Measurements from ENCODE around the gene TRIM31.
"Not testable (repeated sequence)": the region's sequence is repeated elsewhere in the genome, so short reads cannot be mapped to it uniquely, and the experiment has no call there.

The TRIM31 gene

DNA sequence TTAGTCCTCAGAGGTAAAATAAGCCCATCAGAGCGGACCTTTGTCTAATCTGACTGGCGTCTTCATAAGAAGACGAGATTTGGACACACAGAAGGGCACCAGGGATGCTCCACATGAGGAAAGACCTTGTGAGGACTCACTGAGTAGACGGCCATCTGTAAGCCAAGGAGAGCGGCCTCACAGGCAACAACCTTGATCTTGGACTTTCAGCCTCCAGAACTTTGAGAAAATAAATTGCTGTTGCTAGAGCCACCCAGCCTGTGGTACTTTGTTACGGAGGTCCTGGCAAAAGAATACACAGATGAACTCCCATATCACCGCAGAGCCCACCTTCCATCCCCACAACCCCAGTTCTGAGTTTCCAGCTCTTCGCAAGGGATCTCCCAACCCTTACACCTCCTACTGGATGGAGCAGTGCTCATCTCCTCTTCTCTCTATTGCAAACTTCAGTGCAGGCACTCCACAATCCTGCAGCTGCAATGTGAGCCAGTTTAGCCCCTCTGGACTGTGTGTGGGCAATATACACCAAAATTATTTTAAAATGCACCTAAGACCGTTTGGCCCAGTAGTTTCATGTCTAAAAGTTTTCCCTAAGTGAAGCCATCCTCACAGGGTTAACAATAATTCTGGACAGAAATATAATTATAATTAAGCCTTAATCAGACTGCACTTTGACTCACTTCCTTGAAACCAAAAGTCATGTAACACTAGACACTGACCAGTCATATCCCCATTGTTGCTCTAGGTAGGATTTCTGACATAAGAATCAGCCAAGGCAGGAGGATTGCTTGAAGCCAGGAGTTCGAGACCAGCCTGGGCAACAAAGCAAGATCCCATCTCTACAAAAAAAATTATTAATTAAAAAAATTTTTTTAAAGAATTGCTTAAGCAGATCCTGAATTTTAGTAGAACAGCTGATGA is 8.8 kb upstream of the TRIM31 start:
- POLR2A ChIA-PET, result no interaction called here
- CTCF ChIA-PET, result interaction anchor here (1.9 to 22.6 kb wide), 2 partner anchors 13 to 18 kb away, joined by 13 to 444 read pairs; partner anchors contain the start of gene TRIM40
- DNase-seq (ENCODE audit: low read depth, low spot score), result no peak
- TF ChIP-seq, protein P1, sequence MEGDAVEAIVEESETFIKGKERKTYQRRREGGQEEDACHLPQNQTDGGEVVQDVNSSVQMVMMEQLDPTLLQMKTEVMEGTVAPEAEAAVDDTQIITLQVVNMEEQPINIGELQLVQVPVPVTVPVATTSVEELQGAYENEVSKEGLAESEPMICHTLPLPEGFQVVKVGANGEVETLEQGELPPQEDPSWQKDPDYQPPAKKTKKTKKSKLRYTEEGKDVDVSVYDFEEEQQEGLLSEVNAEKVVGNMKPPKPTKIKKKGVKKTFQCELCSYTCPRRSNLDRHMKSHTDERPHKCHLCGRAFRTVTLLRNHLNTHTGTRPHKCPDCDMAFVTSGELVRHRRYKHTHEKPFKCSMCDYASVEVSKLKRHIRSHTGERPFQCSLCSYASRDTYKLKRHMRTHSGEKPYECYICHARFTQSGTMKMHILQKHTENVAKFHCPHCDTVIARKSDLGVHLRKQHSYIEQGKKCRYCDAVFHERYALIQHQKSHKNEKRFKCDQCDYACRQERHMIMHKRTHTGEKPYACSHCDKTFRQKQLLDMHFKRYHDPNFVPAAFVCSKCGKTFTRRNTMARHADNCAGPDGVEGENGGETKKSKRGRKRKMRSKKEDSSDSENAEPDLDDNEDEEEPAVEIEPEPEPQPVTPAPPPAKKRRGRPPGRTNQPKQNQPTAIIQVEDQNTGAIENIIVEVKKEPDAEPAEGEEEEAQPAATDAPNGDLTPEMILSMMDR (IDR thresholded peaks at IDR 0.05; ENCODE audit: insufficient read depth, low read length, missing control alignments), result no peak
- no peak overlapping the region for H3K4me3 ChIP-seq (ENCODE audit: low read depth, low read length)

DNA sequence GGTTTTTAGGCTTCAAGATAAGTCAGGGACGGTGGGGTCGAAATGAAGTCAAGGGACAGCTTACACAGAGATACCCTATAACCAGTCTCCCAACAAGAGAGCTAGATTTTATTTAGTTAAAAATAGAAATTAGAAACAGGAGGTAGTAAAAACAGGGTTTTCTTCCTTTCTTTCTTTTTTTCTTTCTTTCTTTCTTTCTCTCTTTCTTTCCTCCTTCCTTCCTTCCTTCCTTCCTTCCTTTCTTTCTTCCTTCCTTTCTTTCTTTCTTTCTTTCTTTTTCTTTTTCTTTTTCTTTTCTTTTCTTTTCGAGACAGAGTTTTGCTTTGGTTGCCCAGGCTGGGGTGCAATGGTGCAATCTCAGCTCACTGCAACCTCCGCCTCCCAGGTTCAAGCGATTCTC is 5.8 kb upstream of the TRIM31 start:
- CTCF ChIA-PET, result interaction anchor here (3.6 to 22.6 kb wide), 2 partner anchors 15 to 16 kb away, joined by 20 to 444 read pairs; partner anchors contain the start of gene TRIM40
- POLR2A ChIA-PET; DNase-seq (ENCODE audit: low read depth, low spot score); H3K4me3 ChIP-seq (ENCODE audit: low read depth, low read length): not testable (repeated sequence)

DNA sequence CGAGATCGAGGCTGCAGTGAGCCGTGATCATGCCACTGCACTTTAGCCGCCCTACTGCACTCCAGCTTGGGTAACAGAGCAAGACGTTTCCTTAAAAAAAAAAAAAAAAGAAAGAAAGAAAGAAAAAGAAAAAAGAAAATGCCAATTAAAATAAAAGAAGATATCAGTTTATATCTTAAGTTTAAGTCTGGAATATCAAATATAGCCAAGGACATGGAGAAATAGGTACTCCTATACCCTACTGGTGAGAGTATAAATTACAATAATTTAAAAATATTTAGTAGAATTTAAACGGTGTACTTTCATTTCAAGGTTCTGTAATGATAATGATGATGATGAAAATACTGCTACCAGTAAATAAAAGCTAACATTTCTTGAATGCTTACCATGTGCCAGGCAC is 3.8 kb upstream of the TRIM31 start:
- TF ChIP-seq, protein P1 (IDR thresholded peaks at IDR 0.05; ENCODE audit: insufficient read depth, low read length, missing control alignments), result no peak
- no peak overlapping the region for H3K4me3 ChIP-seq (ENCODE audit: low read depth, low read length)
- DNase-seq (ENCODE audit: low read depth, low spot score), result no peak
- CTCF ChIA-PET, result interaction anchor here (1.0 to 22.6 kb wide), 3 partner anchors 11 to 268 kb away, joined by 3 to 444 read pairs (median 7); partner anchors contain the start of gene TRIM40
- POLR2A ChIA-PET, result no interaction called here

GRCh38 chr6:30113841-30114240 is 951 bp upstream of the TRIM31 start:
- ChIA-PET POLR2A (no interaction called here), CTCF (interaction anchor here (1.0 to 22.6 kb wide), 2 partner anchors 10 to 20 kb away, joined by 3 to 444 read pairs; partner anchors contain the start of gene TRIM40)
- TF ChIP-seq, protein P1 (IDR thresholded peaks at IDR 0.05; ENCODE audit: insufficient read depth, low read length, missing control alignments), result no peak
- no peak for DNase-seq (ENCODE audit: low read depth, low spot score)
- H3K4me3 ChIP-seq (ENCODE audit: low read depth, low read length), result no peak overlapping the region

DNA sequence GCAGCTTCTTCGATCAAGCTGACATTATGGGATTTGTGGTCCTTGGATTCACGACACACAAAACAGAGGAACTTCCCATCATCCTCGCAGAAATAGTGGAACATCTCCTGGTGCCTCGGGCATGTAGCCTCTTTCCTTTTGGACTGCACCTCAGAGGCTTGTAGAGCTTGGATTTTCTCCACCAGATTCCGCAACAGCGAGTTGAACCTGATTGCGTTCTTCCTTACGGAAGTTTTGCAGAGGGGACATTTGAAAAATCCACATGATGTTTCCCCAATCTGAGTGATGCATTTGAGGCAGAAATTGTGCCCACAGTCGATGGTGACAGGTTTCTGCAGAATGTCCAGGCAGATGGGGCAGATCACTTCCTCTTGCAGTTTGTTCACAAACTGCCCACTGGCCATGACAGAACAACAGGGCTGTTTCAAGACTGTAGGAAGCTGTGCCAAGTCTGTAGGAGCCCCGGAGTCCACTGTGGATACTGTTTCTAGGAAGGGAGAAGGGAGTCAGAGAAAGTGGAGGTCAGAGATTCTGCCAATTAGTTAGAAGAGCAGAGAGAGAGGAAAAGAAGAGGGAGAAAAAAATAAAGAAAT is 392 bp downstream of the TRIM31 start:
- no peak for DNase-seq (ENCODE audit: low read depth, low spot score)
- no peak overlapping the region for H3K4me3 ChIP-seq (ENCODE audit: low read depth, low read length)
- ChIA-PET CTCF (interaction anchor here (0.9 to 22.6 kb wide), 4 partner anchors 9 to 459 kb away, joined by 3 to 444 read pairs (median 6); partner anchors contain the start of gene TRIM40), POLR2A (no interaction called here)
- TF ChIP-seq, protein P1 (IDR thresholded peaks at IDR 0.05; ENCODE audit: insufficient read depth, low read length, missing control alignments), result no peak

- CTCF ChIA-PET, result interaction anchor here (0.9 to 22.6 kb wide), 3 partner anchors 9 to 457 kb away, joined by 3 to 444 read pairs (median 3); partner anchors contain the start of gene TRIM40
- no peak for DNase-seq (ENCODE audit: low read depth, low spot score)
- H3K4me3 ChIP-seq (ENCODE audit: low read depth, low read length), result no peak overlapping the region
- POLR2A ChIA-PET, result no interaction called here
- TF ChIP-seq, protein P1 (IDR thresholded peaks at IDR 0.05; ENCODE audit: insufficient read depth, low read length, missing control alignments), result no peak
Observed at GRCh38 chr6:30111266-30111856, 1.5 kb downstream of the TRIM31 start.
